ENCODE measurements around the gene MAP7D1.

MAP7D1 gene

GRCh38 chr1:36160949-36161485 is 5.1 kb downstream of the MAP7D1 start:
- DNase-seq (ENCODE audit: low read depth) = peak; percentile 90
- TF ChIP-seq MAX (IDR thresholded peaks at IDR 0.05; ENCODE audit: low read depth, low read length) (peak; percentile 11; the same call in 1 of the 2 replicates), MYC (IDR thresholded peaks at IDR 0.05; ENCODE audit: low read depth, low read length) (no peak), CTCF (IDR thresholded peaks at IDR 0.05; ENCODE audit: low read depth, low read length) (peak; percentile 38), POLR2A (IDR thresholded peaks at IDR 0.05; ENCODE audit: extremely low read depth, insufficient read length) (peak; percentile 59)
- peak overlapping the region; percentile 70 for H3K4me3 ChIP-seq (ENCODE audit: low read depth, low read length)

- H3K4me3 ChIP-seq (ENCODE audit: low read depth, low read length) = peak overlapping the region; percentile 70
- peak; percentile 80 for DNase-seq (ENCODE audit: low read depth)
- TF ChIP-seq MAX (IDR thresholded peaks at IDR 0.05; ENCODE audit: low read depth, low read length) = no peak
- no peak for TF ChIP-seq MYC (IDR thresholded peaks at IDR 0.05; ENCODE audit: low read depth, low read length)
- TF ChIP-seq CTCF (IDR thresholded peaks at IDR 0.05; ENCODE audit: low read depth, low read length) = no peak
- no peak for TF ChIP-seq POLR2A (IDR thresholded peaks at IDR 0.05; ENCODE audit: extremely low read depth, insufficient read length)
These were observed 5.9 kb downstream of the MAP7D1 start for GRCh38 chr1:36161641-36162531.

- H3K4me3 ChIP-seq (ENCODE audit: low read depth, low read length) = no peak overlapping the region
- no peak for DNase-seq (ENCODE audit: low read depth)
- TF ChIP-seq MAX (IDR thresholded peaks at IDR 0.05; ENCODE audit: low read depth, low read length) (no peak), CTCF (IDR thresholded peaks at IDR 0.05; ENCODE audit: low read depth, low read length) (no peak), MYC (IDR thresholded peaks at IDR 0.05; ENCODE audit: low read depth, low read length) (no peak), POLR2A (IDR thresholded peaks at IDR 0.05; ENCODE audit: extremely low read depth, insufficient read length) (no peak)
These were observed 6.8 kb downstream of the MAP7D1 start for GRCh38 chr1:36162680-36163239.

GRCh38 chr1:36163426-36163825 is 7.5 kb downstream of the MAP7D1 start:
- no peak for DNase-seq (ENCODE audit: low read depth)
- TF ChIP-seq MYC (IDR thresholded peaks at IDR 0.05; ENCODE audit: low read depth, low read length) (no peak), POLR2A (IDR thresholded peaks at IDR 0.05; ENCODE audit: extremely low read depth, insufficient read length) (no peak), CTCF (IDR thresholded peaks at IDR 0.05; ENCODE audit: low read depth, low read length) (no peak), MAX (IDR thresholded peaks at IDR 0.05; ENCODE audit: low read depth, low read length) (no peak)
- no peak overlapping the region for H3K4me3 ChIP-seq (ENCODE audit: low read depth, low read length)

GRCh38 chr1:36164361-36164760 is 8.4 kb downstream of the MAP7D1 start:
- DNase-seq (ENCODE audit: low read depth) = no peak
- H3K4me3 ChIP-seq (ENCODE audit: low read depth, low read length) = no peak overlapping the region
- TF ChIP-seq POLR2A (IDR thresholded peaks at IDR 0.05; ENCODE audit: extremely low read depth, insufficient read length) (no peak), MAX (IDR thresholded peaks at IDR 0.05; ENCODE audit: low read depth, low read length) (no peak), CTCF (IDR thresholded peaks at IDR 0.05; ENCODE audit: low read depth, low read length) (no peak)
